ENCODE data around the gene PRSS57. TPM values are rescaled to one million over a fixed set of nuclear protein-coding genes. Genes with fewer than 3 reads are reported as not detected.

The PRSS57 gene
- total RNA-seq, 1 donor from 2014 or later: not detected

- peaks cover 4% of the 10 kb centered on the region for H3K27me3 Mint-ChIP-seq
- peaks cover 14% of the 10 kb centered on the region for H3K4me1 Mint-ChIP-seq
These were observed 14.8 kb downstream of the PRSS57 start for GRCh38 chr19:680287-681028.

GRCh38 chr19:679418-680286, 15.6 kb downstream of the PRSS57 start:
- H3K9me3 Mint-ChIP-seq: no peaks in the 10 kb centered on the region
- peak overlapping the region; percentile 75 for H3K4me3 Mint-ChIP-seq
- ChIA-PET CTCF (interaction anchor here (1.3 to 1.8 kb wide), 4 partner anchors 9 to 54 kb away, joined by 3 to 11 read pairs (median 4); partner anchors contain the start of gene RNF126), POLR2A (interaction anchor here (0.6 to 3.3 kb wide), 6 partner anchors 11 to 226 kb away, joined by 3 to 29 read pairs (median 6); partner anchors contain the start of genes POLRMT, PTBP1 and RNF126)
- DNase-seq: peak; percentile 37
- H3K36me3 Mint-ChIP-seq (ENCODE audit: low read depth): peaks cover 1% of the 10 kb centered on the region
- H3K27ac Mint-ChIP-seq: no peak overlapping the region
- no peak for TF ChIP-seq CTCF (IDR thresholded peaks at IDR 0.05)
- peaks cover 11% of the 10 kb centered on the region for H3K27me3 Mint-ChIP-seq
- H3K4me1 Mint-ChIP-seq: peaks cover 16% of the 10 kb centered on the region
- ATAC-seq (ENCODE audit: low read depth): no peak
- intact Hi-C loops (cut with micrococcal nuclease): loop anchor here (1.0 to 10.0 kb wide), 7 partner anchors 16 to 725 kb away; partner anchors contain the start of genes BSG, DAZAP1, GAMT and POLRMT

More at GRCh38 chr19:680287-681028, 14.8 kb downstream of the PRSS57 start:
- H3K36me3 Mint-ChIP-seq (ENCODE audit: low read depth): peaks cover 1% of the 10 kb centered on the region
- DNase-seq: peak; percentile 95
- intact Hi-C loops (cut with micrococcal nuclease): loop anchor here (1.0 to 10.0 kb wide), 7 partner anchors 17 to 724 kb away; partner anchors contain the start of genes BSG, DAZAP1, GAMT and POLRMT
- ChIA-PET POLR2A (interaction anchor here (0.6 to 3.3 kb wide), 8 partner anchors 12 to 588 kb away, joined by 3 to 29 read pairs (median 5); partner anchors contain the start of genes CIRBP, POLRMT, PTBP1 and RNF126), CTCF (interaction anchor here (1.3 to 1.8 kb wide), 4 partner anchors 10 to 54 kb away, joined by 3 to 11 read pairs (median 4); partner anchors contain the start of gene RNF126)
- no peak for TF ChIP-seq CTCF (IDR thresholded peaks at IDR 0.05)
- peak; percentile 80 for ATAC-seq (ENCODE audit: low read depth)
- H3K27ac Mint-ChIP-seq: peak overlapping the region; percentile 98
- H3K4me3 Mint-ChIP-seq: peak overlapping the region; percentile 95
- no peaks in the 10 kb centered on the region for H3K9me3 Mint-ChIP-seq

GRCh38 chr19:678791-679388, 16.4 kb downstream of the PRSS57 start:
- intact Hi-C loops (cut with micrococcal nuclease): no loop called here

More at GRCh38 chr19:678791-679388, 16.4 kb downstream of the PRSS57 start:
- DNase-seq (no peak), ATAC-seq (ENCODE audit: low read depth) (no peak)
- H3K4me1 Mint-ChIP-seq: peaks cover 16% of the 10 kb centered on the region
- peaks cover 12% of the 10 kb centered on the region for H3K27me3 Mint-ChIP-seq
- H3K36me3 Mint-ChIP-seq (ENCODE audit: low read depth): peaks cover 1% of the 10 kb centered on the region
- TF ChIP-seq CTCF (IDR thresholded peaks at IDR 0.05): no peak
- H3K9me3 Mint-ChIP-seq: no peaks in the 10 kb centered on the region
- CTCF ChIA-PET: interaction anchor here (1.5 to 1.8 kb wide), 2 partner anchors 9 to 15 kb away, joined by 4 to 11 read pairs; partner anchors contain the start of gene RNF126
- H3K27ac Mint-ChIP-seq: no peak overlapping the region
- peak overlapping the region; percentile 75 for H3K4me3 Mint-ChIP-seq
- POLR2A ChIA-PET: interaction anchor here (0.6 to 3.3 kb wide), 4 partner anchors 16 to 227 kb away, joined by 3 to 29 read pairs (median 6); partner anchors contain the start of genes POLRMT, PTBP1 and RNF126

All from activated B cell treated with CpG ODN at 0.5 μM for 24 hours (primary cell).